HuH-7.5 (cell line): ENCODE results near the gene WSB1.
"Not testable (repeated sequence)": the region's sequence is repeated elsewhere in the genome, so short reads cannot be mapped to it uniquely, and the experiment has no call there.

Experiments used
- DNase-seq: peaks from one replicate; pipeline ENCODE4 v3.0.0; 2011; ENCODE audit warnings: low spot score

The WSB1 gene

DNA sequence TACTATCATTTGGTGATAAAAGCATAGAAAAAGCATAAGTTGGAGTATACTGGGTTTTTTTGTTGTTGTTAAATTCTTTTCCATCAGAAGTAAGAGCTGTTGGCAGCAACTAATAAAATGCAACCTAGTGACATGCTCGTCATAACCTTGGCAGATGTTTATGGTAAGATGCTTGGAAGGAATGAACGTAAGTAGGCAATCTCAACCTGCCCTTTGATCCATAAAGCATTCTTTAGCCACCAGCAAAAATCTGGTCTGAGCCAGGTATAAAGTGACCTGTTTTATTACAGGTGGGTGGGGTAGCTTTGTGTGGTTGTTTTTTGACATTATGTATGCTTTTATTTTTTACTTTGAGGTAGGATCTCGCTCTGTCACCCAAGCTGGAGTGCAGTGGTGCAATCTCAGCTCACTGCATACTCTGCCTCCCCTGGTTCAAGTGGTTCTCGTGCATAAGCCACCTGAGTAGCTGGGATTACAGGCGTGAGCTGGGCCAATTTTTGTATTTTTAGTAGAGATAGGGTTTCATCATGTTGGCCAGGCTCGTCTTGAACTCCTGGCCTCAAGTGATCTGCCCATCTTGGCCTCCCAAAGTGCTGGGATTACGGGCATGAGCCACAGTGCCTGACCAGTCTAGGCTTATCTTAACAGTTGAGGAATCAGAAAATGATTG is 22.0 kb downstream of the WSB1 start:
- no peak for DNase-seq

DNA sequence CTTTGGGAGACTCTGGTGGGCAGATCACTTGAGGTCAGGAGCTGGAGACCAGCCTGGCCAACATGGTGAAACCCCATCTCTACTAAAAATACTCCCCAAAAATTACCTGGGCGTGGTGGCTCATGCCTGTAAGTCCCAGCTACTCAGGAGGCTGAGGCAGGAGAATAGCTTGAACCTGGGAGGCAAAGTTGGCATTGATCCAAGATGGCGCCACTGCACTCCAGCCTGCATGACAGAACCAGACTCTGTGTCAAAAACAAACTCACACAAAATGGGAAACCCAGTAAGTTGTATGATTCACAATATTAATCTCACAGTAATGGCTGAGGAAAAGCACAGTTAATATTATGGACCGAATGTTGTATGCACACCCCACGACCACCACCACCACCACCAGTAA is 24.3 kb downstream of the WSB1 start:
- no peak for DNase-seq

DNA sequence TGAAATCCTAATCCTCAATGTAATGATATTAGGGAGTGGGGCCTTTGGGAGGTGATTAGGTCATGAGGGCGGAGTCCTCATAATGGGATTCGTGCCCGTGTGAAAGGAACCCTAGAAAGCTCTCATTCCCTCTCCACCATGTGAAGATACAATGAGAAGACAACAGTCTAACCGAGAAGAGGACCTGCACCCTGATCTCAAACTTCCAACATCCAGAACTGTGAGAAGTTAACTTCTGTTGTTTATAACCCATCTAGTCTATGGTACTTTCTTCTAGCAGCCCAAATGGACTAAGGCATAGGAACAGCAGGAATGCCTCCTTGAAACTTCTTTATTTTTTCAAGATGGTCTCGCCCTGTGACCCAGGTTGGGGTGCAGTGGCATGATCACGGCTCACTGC is 24.7 kb downstream of the WSB1 start:
- DNase-seq = no peak

- DNase-seq = no peak
These were observed 25.8 kb downstream of the WSB1 start for GRCh38 chr17:27319541-27320221.

GRCh38 chr17:27320222-27320560 is 26.3 kb downstream of the WSB1 start:
- DNase-seq = no peak

GRCh38 chr17:27321372-27321771 is 27.5 kb downstream of the WSB1 start:
- DNase-seq = no peak

DNA sequence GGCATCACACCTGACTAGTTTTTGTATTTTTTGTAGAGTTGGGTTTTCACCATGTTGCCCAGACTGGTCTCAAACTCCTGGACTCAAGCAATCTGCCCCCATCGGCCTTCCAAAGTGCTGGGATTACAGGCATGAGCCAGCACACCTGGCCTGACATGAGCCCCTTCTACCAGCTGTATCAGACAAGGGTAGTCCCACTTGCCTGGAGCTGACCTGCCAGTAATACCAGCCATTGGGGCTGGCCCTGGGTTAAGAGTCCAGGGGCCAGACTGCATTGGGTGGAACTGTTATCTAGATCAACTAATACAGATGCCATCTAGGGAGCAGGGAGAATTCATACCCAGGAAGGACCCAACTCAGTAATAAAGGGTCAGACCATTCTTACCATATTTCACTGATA is 28.1 kb downstream of the WSB1 start:
- no peak for DNase-seq

- no peak for DNase-seq
These were observed 29.0 kb downstream of the WSB1 start for GRCh38 chr17:27322690-27323508.

- no peak for DNase-seq
These were observed 29.8 kb downstream of the WSB1 start for GRCh38 chr17:27323538-27324215.

GRCh38 chr17:27324771-27325339 is 30.9 kb downstream of the WSB1 start:
- no peak for DNase-seq

DNA sequence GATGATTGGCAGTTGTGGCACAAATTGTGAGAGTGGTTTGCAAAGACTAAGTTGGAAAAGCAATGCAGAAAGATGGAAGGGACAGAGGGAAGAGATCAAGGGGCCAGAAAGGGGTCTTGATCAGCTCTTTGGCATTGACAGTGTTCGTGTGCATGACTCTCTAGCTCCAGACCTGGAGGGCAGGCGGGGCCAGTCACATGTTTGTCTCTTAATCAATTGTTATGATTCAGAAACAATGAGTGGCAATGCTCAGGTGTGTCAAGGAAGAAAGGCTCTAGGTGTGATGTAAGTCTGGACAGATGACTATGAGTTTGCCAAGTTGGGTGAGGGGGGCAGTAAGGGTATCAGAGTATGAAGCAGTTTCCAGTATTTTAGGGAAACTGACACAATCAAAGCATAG is 32.1 kb downstream of the WSB1 start:
- no peak for DNase-seq

DNA sequence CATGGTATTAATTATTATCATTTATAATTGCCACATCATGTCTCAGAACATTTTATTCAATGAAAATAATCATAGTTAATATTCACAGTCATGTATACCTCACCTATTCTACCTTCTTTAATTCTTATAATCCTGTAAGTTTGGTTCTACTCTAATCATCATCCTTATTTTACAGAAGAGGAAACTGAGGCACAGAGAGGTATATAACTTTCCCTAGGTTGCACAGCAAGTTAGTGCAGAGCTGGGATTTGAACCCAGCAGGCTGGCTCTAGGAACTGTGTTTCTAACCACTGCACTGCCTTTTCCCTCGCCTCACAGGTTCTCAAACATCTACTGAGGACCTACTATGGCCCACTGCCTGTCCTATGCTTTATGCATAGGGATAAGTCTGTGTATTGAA is 32.7 kb downstream of the WSB1 start:
- no peak for DNase-seq

GRCh38 chr17:27327397-27327796 is 33.5 kb downstream of the WSB1 start:
- DNase-seq = no peak

DNA sequence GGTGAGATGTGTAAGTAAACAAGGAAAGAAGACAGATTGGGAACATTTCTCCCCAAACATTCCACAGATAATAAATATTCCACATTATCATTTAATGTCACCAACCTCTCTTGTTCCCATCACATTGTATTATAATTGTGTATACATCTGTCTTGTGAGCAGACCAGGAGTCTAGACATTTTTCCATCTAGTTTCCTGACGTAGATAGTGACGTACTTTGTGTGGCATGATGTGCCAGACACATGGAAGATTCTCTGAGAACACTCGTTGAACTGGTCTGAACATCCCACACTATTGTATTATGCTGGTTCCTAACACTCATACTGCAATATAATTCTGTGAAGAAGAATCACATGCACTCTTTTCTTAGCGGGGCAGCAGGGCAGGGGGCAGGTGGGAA is 34.0 kb downstream of the WSB1 start:
- no peak for DNase-seq

GRCh38 chr17:27328686-27329085 is 34.8 kb downstream of the WSB1 start:
- not testable (repeated sequence) for DNase-seq

DNA sequence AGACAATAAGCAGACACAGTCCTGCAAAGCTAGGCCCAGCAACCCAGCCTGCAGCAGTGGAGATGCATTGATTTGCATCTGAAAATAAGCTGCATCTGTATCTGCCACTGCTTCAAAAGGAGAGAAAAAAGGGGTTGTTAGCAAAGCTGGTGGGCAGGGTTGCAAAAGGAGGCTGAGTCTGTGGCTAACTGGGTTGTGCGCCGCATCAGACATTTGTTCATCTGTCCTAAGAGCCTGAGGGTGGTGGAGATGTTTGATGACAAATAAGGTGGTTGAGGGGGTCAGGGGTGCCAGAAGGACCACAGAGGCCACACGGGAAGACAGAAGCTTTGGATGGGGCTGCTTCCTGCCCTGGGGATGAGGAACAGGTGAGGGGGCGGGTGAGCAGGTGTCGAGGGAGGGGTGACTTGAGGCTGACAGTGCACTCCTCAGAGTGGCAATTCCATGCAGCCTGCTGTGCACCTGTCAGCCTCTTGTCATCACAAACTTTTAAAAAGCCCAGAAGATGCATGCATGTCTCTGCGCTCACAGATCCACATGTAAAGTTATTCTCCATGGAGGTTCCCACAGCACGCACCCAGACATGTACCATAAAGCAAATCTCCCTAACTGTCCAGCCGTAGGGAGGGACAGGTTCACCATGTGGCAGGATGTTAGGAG is 35.4 kb downstream of the WSB1 start:
- DNase-seq = no peak

- no peak for DNase-seq
These were observed 38.1 kb downstream of the WSB1 start for GRCh38 chr17:27332047-27332393.

DNA sequence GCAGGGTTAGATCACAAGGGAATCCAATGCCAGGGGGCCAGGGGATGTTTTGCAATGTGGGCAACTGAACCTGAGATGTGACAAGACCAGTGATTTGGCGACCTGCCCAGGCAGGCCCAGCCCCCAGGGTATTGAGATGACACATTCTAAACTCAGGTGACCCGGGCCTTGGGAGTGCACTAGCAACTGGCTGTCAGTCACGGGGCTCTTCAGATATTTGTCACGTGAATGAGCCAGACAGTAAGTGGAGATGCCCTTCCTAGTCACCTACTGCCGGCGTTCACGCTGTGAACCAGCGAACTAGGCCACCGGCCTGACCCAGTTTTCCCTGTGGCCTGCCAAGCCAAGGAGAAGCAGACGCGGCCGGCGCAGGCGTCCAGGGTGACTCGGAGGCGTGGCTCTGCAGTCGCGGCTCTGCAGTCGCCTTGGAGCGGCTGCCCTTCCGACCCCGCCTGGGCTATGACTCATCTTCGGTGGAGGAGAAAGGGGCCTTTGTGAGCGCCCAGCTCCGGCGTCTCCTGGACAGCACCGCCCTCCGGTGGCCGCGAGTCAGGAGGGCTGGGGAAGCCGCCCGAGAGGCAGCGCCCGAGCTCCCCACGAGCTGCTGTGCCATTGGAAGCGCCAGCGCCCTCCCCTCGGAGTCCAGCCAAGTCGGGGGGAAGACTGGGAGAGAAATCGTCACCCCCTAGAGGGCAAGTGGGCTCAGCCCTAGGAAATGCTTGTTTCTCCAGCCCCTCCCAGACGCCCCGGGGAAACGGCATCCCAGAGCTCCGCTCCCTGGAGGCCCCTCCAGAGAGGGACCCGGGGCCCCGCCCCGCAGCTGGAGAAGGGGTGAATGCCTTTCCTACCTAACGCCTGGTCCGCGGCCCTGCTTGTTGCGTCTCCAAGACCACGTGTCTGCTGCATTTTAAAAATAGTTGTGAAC is 38.8 kb downstream of the WSB1 start:
- DNase-seq = peak; percentile 88

DNA sequence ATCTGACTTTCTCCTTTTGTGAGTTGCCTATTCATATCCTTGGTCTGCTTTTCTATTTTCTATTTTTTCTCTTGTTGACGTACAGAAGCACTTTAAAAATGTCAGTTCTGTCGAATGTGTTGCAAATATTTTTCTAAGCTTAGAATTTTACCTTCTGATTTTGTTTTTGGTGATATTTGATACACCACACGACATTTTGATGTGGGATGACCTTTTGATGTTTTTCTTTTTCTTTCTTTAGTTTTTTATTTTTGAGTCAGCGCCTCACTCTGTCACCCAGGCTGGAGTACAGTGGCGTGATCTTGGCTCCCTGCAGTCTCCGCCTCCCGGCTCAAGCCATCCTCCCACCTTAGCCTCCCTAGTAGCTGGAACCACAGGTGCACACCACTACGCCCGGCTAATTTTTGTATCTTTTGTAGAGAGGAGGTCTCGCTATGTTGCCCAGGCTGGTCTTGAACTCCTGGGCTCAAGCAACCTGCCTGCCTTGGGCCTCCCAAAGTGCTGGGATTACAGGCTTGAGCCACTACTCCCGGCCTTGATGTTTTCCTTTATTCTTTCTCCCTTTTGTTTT is 39.6 kb downstream of the WSB1 start:
- no peak for DNase-seq

DNA sequence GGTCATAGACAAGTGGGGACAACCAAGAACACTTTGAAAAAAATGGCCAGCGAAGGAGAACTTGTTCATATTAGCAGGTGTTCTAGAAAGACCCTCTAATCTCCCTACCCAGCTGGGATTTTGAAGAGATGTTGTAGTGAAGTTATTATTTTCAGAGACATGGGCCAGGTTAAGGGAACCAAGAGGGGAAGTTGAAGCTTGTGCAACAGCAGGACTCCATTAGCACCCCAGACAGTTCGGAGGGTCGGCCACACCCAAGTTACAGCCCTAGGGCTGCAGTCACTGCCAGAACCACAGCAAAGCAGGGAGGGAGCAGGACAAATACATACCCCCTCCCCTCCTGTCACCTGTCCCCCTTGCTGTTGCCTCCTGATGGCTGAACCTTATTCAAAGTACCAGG is 42.3 kb downstream of the WSB1 start:
- DNase-seq = no peak
